Neural progenitor cell (in vitro differentiated cells): Measurements from ENCODE around the gene ARHGAP22. TPM values are rescaled to one million over a fixed set of nuclear protein-coding genes. Genes with fewer than 3 reads are reported as not detected.

ENCODE experiments used
- DNase-seq: peaks from one replicate; pipeline ENCODE4 v3.0.0-alpha.2; 2016; ENCODE audit warnings: low spot score
- H2AFZ ChIP-seq: fragments of 200-600 bp; sonication (generic); replicated peaks from 2 replicates; pipeline ENCODE4 v1.6.1; 2016; ENCODE audit warnings: antibody characterized with exemption
- H3F3A ChIP-seq: fragments of 200-600 bp; sonication (generic); 2 replicates; pipeline ENCODE4 v1.6.1; 2016; ENCODE audit warnings: antibody characterized with exemption, low read depth
- H3K27ac ChIP-seq: fragments of 200-600 bp; sonication (generic); 2 replicates; pipeline ENCODE4 v1.5.1; 2016; ENCODE audit warnings: mild to moderate bottlenecking
- H3K27me3 ChIP-seq: fragments of 200-600 bp; sonication (generic); 2 replicates; pipeline ENCODE4 v1.6.1; 2016; ENCODE audit warnings: mild to moderate bottlenecking, moderate library complexity
- H3K36me3 ChIP-seq: fragments of 200-600 bp; sonication (generic); 2 replicates; pipeline ENCODE4 v1.5.1; 2016
- H3K4me1 ChIP-seq: fragments of 200-600 bp; sonication (generic); 2 replicates; pipeline ENCODE4 v1.6.1; 2016; ENCODE audit warnings: mixed run types
- H3K4me2 ChIP-seq: fragments of 200-600 bp; sonication (generic); 2 replicates; pipeline ENCODE4 v1.6.1; 2016
- H3K4me3 ChIP-seq: fragments of 200-600 bp; sonication (generic); 2 replicates; pipeline ENCODE4 v1.5.1; 2016
- H3K79me2 ChIP-seq: fragments of 200-600 bp; sonication (generic); 2 replicates; pipeline ENCODE4 v1.6.1; 2016; ENCODE audit warnings: low read depth
- H3K9ac ChIP-seq: fragments of 200-600 bp; sonication (generic); 2 replicates; pipeline ENCODE4 v1.6.1; 2016
- H3K9me3 ChIP-seq: fragments of 200-600 bp; sonication (generic); 2 replicates; pipeline ENCODE4 v1.5.1; 2016; ENCODE audit warnings: low read depth
- H4K20me1 ChIP-seq: fragments of 200-600 bp; sonication (generic); 2 replicates; pipeline ENCODE4 v1.6.1; 2016; ENCODE audit warnings: low read depth
- H3K27ac Mint-ChIP-seq: 3 replicates; pipeline ENCODE4 v1.8.0; 2021; ENCODE audit warnings: mixed read lengths
- H3K27me3 Mint-ChIP-seq: 2 replicates; pipeline ENCODE4 v1.8.0; 2022; ENCODE audit warnings: low read depth, mild to moderate bottlenecking, inconsistent platforms, moderate library complexity, mixed read lengths; ENCODE audit not compliant: insufficient read depth
- H3K36me3 Mint-ChIP-seq: 3 replicates; pipeline ENCODE4 v1.8.0; 2021; ENCODE audit warnings: mixed read lengths
- H3K4me1 Mint-ChIP-seq: 3 replicates; pipeline ENCODE4 v1.8.0; 2021; ENCODE audit warnings: mixed read lengths
- H3K4me3 Mint-ChIP-seq: 3 replicates; pipeline ENCODE4 v1.8.0; 2021; ENCODE audit warnings: mild to moderate bottlenecking, moderate library complexity, mixed read lengths
- H3K9me3 Mint-ChIP-seq: 3 replicates; pipeline ENCODE4 v1.8.0; 2020; ENCODE audit warnings: mixed read lengths
- EZH2 ChIP-seq: fragments of 200-600 bp; sonication (generic); IDR thresholded peaks from 2 replicates; pipeline ENCODE4 v1.6.1; 2017; ENCODE audit warnings: antibody characterized with exemption, mild to moderate bottlenecking, moderate library complexity
- EZH2phosphoT487 ChIP-seq: fragments of 200-600 bp; sonication (generic); IDR thresholded peaks from 2 replicates; pipeline ENCODE4 v1.6.1; 2017; ENCODE audit warnings: antibody characterized with exemption
- total RNA-seq: library from RNA; depleted of rRNA; stranded (reverse); fragments of >200 nt; gene quantifications from 2 replicates; pipeline ENCODE4 v1.2.3, GENCODE V29; 2015; ENCODE audit warnings: low replicate concordance
- TF ChIP-seq, protein P1 (sequence below): fragments of 200-600 bp; sonication (generic); IDR thresholded peaks from 2 replicates; pipeline ENCODE4 v1.5.1; 2017; ENCODE audit warnings: antibody characterized with exemption, mild to moderate bottlenecking

Gene ARHGAP22
- total RNA-seq, 1 donor from 2014 or later, result 1.7 TPM

DNA sequence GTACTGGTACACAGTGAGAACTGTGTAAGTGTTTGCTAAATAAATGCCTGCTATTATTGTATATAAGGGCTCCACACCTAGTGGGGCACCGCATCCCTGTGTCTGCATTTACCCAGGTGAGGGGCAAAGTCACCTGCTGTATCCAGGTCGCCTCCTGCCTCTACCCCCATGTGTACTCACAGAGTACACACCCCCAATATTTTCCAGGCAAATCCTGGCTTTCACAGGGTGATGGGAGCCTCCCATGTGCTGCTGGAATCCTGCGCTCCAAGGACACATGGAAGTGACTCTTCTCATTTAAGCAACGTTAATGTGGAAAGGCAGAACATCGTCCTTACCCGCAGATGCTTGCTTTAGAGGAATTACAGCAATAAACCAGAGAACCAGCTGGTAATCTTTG, 48.2 kb downstream of the ARHGAP22 start:
- H3K4me3 Mint-ChIP-seq, result no peak overlapping the region
- H3K27me3 Mint-ChIP-seq, result no peaks in the 10 kb centered on the region
- H3K27me3 ChIP-seq, result no peaks in the 10 kb centered on the region
- no peak overlapping the region for H3K9ac ChIP-seq
- H3K4me1 ChIP-seq, result peaks cover under 1% of the 10 kb centered on the region
- no peaks in the 10 kb centered on the region for H4K20me1 ChIP-seq
- TF ChIP-seq, protein P1, sequence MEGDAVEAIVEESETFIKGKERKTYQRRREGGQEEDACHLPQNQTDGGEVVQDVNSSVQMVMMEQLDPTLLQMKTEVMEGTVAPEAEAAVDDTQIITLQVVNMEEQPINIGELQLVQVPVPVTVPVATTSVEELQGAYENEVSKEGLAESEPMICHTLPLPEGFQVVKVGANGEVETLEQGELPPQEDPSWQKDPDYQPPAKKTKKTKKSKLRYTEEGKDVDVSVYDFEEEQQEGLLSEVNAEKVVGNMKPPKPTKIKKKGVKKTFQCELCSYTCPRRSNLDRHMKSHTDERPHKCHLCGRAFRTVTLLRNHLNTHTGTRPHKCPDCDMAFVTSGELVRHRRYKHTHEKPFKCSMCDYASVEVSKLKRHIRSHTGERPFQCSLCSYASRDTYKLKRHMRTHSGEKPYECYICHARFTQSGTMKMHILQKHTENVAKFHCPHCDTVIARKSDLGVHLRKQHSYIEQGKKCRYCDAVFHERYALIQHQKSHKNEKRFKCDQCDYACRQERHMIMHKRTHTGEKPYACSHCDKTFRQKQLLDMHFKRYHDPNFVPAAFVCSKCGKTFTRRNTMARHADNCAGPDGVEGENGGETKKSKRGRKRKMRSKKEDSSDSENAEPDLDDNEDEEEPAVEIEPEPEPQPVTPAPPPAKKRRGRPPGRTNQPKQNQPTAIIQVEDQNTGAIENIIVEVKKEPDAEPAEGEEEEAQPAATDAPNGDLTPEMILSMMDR, result no peak
- TF ChIP-seq EZH2phosphoT487 (no peak), EZH2 (no peak)
- H3K4me3 ChIP-seq, result no peak overlapping the region
- no peak overlapping the region for H3K27ac Mint-ChIP-seq
- no peaks in the 10 kb centered on the region for H3K36me3 Mint-ChIP-seq
- H3K4me1 Mint-ChIP-seq, result peaks cover 2% of the 10 kb centered on the region
- no peaks in the 10 kb centered on the region for H3K36me3 ChIP-seq
- no peaks in the 10 kb centered on the region for H3K9me3 ChIP-seq
- no peak overlapping the region for H3K27ac ChIP-seq
- H2AFZ ChIP-seq, result no peak overlapping the region
- no peaks in the 10 kb centered on the region for H3K9me3 Mint-ChIP-seq
- H3K79me2 ChIP-seq, result no peaks in the 10 kb centered on the region
- DNase-seq, result no peak
- H3F3A ChIP-seq, result no peaks in the 10 kb centered on the region
- H3K4me2 ChIP-seq, result no peak overlapping the region

DNA sequence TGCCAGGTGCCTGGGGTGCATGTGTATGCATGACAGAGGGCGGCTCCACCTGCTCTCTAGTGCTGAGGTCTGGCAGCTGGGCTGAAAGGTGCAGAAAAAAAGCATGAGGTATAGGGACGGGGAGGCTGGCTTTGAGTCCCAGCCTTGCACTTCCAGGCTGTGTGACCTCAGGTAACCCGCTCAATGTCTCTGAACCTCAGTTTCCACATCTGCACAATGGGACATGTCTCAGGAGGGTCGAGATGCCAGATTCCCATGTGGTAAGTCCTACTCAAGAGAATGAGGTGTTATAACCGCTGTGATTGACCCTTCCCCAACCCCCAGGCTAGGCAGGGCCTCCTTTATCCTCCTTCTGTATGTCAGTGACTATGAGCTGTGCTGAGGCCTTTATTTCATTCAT, 48.8 kb downstream of the ARHGAP22 start:
- no peak overlapping the region for H3K4me3 ChIP-seq
- DNase-seq, result no peak
- H3K9me3 ChIP-seq, result no peaks in the 10 kb centered on the region
- H2AFZ ChIP-seq, result no peak overlapping the region
- Mint-ChIP-seq H3K27me3 (no peaks in the 10 kb centered on the region), H3K4me1 (peaks cover 2% of the 10 kb centered on the region), H3K27ac (no peak overlapping the region), H3K9me3 (no peaks in the 10 kb centered on the region), H3K36me3 (no peaks in the 10 kb centered on the region), H3K4me3 (no peak overlapping the region)
- H3K27ac ChIP-seq, result no peak overlapping the region
- H3K79me2 ChIP-seq, result no peaks in the 10 kb centered on the region
- no peak overlapping the region for H3K4me2 ChIP-seq
- no peaks in the 10 kb centered on the region for H4K20me1 ChIP-seq
- H3K27me3 ChIP-seq, result no peaks in the 10 kb centered on the region
- H3K4me1 ChIP-seq, result peaks cover 2% of the 10 kb centered on the region
- no peaks in the 10 kb centered on the region for H3K36me3 ChIP-seq
- TF ChIP-seq EZH2phosphoT487 (no peak), EZH2 (no peak)
- TF ChIP-seq, protein P1, result no peak
- H3K9ac ChIP-seq, result no peak overlapping the region
- peaks cover 2% of the 10 kb centered on the region for H3F3A ChIP-seq

DNA sequence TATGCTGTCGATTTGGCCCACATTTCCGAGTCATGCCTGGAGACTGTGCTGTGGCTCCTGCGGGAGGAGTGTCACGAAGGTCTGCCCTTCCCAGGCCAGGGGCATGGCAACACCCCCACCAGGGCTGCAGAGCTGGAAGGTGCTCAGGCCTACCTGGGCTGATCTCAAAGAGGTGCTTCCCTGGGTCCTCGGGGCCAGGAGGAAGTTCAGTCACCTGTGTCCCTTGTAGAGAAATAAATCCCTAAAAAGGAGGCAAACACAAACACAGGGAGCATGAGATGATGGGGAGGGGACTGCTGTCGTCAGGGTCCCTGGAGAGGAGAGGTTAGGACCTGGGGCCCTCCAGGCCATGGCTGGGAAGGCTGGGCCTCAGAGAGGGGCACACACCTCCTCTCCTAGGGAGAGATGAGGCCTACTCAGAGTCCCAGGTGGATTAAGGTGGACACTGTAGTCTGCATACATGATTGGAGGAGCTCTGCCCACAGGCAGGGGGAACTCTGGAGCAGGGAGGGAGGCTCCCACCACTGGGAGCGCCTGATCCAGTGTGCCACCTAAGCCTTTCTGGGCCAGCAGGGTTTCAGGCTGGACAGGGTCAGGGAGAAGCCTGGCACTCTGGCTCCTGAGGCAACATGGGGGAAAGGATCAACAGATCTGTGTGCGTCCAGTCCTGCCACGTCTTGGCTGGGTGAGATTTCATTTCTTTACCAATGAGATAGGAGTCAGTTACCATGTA, 49.4 kb downstream of the ARHGAP22 start:
- Mint-ChIP-seq H3K9me3 (no peaks in the 10 kb centered on the region), H3K4me1 (peaks cover 2% of the 10 kb centered on the region), H3K36me3 (no peaks in the 10 kb centered on the region), H3K27me3 (no peaks in the 10 kb centered on the region), H3K4me3 (no peak overlapping the region), H3K27ac (no peak overlapping the region)
- Histone ChIP-seq H3F3A (peaks cover 2% of the 10 kb centered on the region), H3K4me1 (peaks cover 2% of the 10 kb centered on the region), H3K9me3 (no peaks in the 10 kb centered on the region), H3K4me2 (no peak overlapping the region), H4K20me1 (no peaks in the 10 kb centered on the region), H3K27ac (no peak overlapping the region), H3K4me3 (no peak overlapping the region), H3K79me2 (no peaks in the 10 kb centered on the region), H3K9ac (no peak overlapping the region), H3K27me3 (no peaks in the 10 kb centered on the region), H3K36me3 (no peaks in the 10 kb centered on the region), H2AFZ (no peak overlapping the region)
- TF ChIP-seq EZH2phosphoT487, result no peak
- TF ChIP-seq EZH2, result no peak
- TF ChIP-seq, protein P1, result no peak
- no peak for DNase-seq
